Measurements from ENCODE around the gene CA10. TPM values are rescaled to one million over a fixed set of nuclear protein-coding genes. Genes with fewer than 3 reads are reported as not detected.

Gene CA10
- total and polyA plus RNA-seq, 2 donors (not counting 3 experiments of a cell fraction or from before 2014, with no cell fraction given) = not detected

GRCh38 chr17:52150935-52151334 is 7.6 kb downstream of the CA10 start:
- FAIRE-seq = no peak
- H3K4me3 ChIP-seq (replicated peaks in 1 of 3; ENCODE audit: insufficient read depth in 1 of 3, low read depth in 1 of 3, low read length in 3 of 3) = no peak overlapping the region
- no peaks in the 10 kb centered on the region for H3K9me3 ChIP-seq (replicated peaks; ENCODE audit: control insufficient read depth, insufficient read depth, low read length)
- H2AFZ ChIP-seq (ENCODE audit: low read depth, low read length) = no peak overlapping the region
- DNase-seq (ENCODE audit: low read depth, low spot score) = no peak
- no peak overlapping the region for H3K27ac ChIP-seq (ENCODE audit: insufficient read depth, low read depth, low read length)
- H3K4me1 ChIP-seq (ENCODE audit: control insufficient read depth, extremely low read depth, insufficient read depth, low read length) = no peaks in the 10 kb centered on the region
- no peak for TF ChIP-seq MAX (IDR thresholded peaks at IDR 0.05; ENCODE audit: insufficient read depth, insufficient read length)
- no peak for TF ChIP-seq FOS (IDR thresholded peaks at IDR 0.05; ENCODE audit: borderline replicate concordance, insufficient read depth, low read length)
- TF ChIP-seq GATA2 (IDR thresholded peaks at IDR 0.05; ENCODE audit: insufficient read depth, insufficient read length, low read depth, low read length) = no peak
- no peak for TF ChIP-seq EZH2 (IDR thresholded peaks at IDR 0.05; ENCODE audit: borderline replicate concordance, low read depth, low read length, severe bottlenecking)
- TF ChIP-seq POLR2AphosphoS5 (IDR thresholded peaks at IDR 0.05; ENCODE audit: insufficient read depth, low read depth, low read length) = no peak
- no peak for TF ChIP-seq POLR2A (IDR thresholded peaks at IDR 0.05; ENCODE audit: low read depth, low read length)
- no peak for TF ChIP-seq JUN (IDR thresholded peaks at IDR 0.05; ENCODE audit: borderline replicate concordance, insufficient read depth, insufficient read length, low read depth)
- TF ChIP-seq, protein P1, sequence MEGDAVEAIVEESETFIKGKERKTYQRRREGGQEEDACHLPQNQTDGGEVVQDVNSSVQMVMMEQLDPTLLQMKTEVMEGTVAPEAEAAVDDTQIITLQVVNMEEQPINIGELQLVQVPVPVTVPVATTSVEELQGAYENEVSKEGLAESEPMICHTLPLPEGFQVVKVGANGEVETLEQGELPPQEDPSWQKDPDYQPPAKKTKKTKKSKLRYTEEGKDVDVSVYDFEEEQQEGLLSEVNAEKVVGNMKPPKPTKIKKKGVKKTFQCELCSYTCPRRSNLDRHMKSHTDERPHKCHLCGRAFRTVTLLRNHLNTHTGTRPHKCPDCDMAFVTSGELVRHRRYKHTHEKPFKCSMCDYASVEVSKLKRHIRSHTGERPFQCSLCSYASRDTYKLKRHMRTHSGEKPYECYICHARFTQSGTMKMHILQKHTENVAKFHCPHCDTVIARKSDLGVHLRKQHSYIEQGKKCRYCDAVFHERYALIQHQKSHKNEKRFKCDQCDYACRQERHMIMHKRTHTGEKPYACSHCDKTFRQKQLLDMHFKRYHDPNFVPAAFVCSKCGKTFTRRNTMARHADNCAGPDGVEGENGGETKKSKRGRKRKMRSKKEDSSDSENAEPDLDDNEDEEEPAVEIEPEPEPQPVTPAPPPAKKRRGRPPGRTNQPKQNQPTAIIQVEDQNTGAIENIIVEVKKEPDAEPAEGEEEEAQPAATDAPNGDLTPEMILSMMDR (IDR thresholded peaks at IDR 0.05; ENCODE audit: extremely low read depth in 1 of 2, insufficient read depth in 1 of 2, low read depth in 1 of 2, low read length in 2 of 2) = no peak
- TF ChIP-seq MYC (IDR thresholded peaks at IDR 0.05; ENCODE audit: low read depth, low read length) = no peak
- intact Hi-C loops (cut with micrococcal nuclease) (no loop called here), dilution Hi-C loops (cut with MboI; ENCODE audit: extremely low pct_ligation_motif_present, low sequenced_read_pairs) (no loop called here)
- POLR2A ChIA-PET = no interaction called here
- no peaks in the 10 kb centered on the region for H3K36me3 ChIP-seq (ENCODE audit: control insufficient read depth in 2 of 2, extremely low read depth in 1 of 2, insufficient read depth in 2 of 2, low read length in 2 of 2)
- no peak overlapping the region for H3K9ac ChIP-seq (replicated peaks; ENCODE audit: extremely low read depth, insufficient read depth, low read length)
- CTCF ChIA-PET = no interaction called here
- no peaks in the 10 kb centered on the region for H4K20me1 ChIP-seq (replicated peaks; ENCODE audit: control insufficient read depth, extremely low read depth, insufficient read depth, low read length)
- H3K4me2 ChIP-seq (ENCODE audit: insufficient read depth, low read length) = no peak overlapping the region
- H3K9me1 ChIP-seq (replicated peaks; ENCODE audit: control insufficient read depth, extremely low read depth, insufficient read depth, low read length) = no peaks in the 10 kb centered on the region
- H3K27me3 ChIP-seq (ENCODE audit: control insufficient read depth in 2 of 2, insufficient read depth in 2 of 2, low read length in 2 of 2) = no peaks in the 10 kb centered on the region
- H3K79me2 ChIP-seq (ENCODE audit: control insufficient read depth, insufficient read depth, low read length) = no peaks in the 10 kb centered on the region
- BruUV-seq (replicated peaks) = no TSS peak
